GM12801 (cell line): ENCODE results near the gene KLC1.

Experiments
- TF ChIP-seq, protein P1 (sequence below): IDR thresholded peaks from one replicate; pipeline ENCODE4 v1.5.1; 2011; ENCODE audit warnings: control low read depth; ENCODE audit not compliant: insufficient read length; ENCODE audit errors: extremely low read depth

The KLC1 gene

DNA sequence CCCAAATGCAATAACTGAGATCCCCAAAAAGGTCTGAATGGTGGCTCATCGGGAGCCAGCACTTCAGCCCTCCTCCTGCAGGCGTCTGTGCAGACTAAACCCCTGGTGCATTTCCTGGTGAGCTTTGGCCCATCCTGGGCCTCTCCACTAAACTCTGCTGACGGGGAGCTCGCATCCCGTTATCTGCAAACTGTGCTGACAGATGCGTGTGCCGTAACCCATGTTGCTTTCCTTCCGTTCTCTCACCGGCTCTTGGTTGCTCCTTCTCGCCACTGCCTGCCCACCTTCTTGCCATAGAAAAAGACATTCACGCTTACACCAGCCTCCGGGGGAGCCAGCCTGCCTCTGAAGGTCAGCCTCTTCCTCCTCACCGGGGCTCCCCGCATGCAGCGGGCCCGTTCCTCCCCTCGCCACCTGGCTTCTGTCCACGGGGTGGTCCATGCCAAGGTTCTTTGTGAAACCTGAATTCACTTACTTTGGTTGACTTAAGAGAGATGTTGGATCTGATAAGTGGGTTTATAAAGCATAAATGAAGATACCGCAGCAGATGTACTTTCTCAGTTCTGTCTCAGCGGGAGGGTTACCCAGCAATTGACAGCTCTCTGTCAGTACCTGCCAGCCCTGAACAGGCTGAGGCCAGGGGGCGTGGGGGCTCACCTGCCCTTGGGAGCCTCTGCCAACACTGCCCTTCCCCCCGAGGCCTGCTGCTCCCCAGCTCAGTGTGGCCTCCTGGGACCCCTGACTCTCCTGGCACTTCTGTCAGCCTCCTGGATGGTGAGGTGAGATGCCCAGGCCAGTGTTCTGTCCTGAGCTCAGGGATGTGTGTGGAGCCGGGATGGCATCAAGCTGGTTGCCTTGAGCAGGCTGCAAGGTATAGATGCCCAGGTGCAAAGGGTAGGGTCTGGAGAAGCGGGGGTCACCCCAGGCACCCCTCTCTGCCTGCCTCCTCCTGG is 100.8 kb downstream of the KLC1 start:
- TF ChIP-seq, protein P1, sequence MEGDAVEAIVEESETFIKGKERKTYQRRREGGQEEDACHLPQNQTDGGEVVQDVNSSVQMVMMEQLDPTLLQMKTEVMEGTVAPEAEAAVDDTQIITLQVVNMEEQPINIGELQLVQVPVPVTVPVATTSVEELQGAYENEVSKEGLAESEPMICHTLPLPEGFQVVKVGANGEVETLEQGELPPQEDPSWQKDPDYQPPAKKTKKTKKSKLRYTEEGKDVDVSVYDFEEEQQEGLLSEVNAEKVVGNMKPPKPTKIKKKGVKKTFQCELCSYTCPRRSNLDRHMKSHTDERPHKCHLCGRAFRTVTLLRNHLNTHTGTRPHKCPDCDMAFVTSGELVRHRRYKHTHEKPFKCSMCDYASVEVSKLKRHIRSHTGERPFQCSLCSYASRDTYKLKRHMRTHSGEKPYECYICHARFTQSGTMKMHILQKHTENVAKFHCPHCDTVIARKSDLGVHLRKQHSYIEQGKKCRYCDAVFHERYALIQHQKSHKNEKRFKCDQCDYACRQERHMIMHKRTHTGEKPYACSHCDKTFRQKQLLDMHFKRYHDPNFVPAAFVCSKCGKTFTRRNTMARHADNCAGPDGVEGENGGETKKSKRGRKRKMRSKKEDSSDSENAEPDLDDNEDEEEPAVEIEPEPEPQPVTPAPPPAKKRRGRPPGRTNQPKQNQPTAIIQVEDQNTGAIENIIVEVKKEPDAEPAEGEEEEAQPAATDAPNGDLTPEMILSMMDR: no peak

DNA sequence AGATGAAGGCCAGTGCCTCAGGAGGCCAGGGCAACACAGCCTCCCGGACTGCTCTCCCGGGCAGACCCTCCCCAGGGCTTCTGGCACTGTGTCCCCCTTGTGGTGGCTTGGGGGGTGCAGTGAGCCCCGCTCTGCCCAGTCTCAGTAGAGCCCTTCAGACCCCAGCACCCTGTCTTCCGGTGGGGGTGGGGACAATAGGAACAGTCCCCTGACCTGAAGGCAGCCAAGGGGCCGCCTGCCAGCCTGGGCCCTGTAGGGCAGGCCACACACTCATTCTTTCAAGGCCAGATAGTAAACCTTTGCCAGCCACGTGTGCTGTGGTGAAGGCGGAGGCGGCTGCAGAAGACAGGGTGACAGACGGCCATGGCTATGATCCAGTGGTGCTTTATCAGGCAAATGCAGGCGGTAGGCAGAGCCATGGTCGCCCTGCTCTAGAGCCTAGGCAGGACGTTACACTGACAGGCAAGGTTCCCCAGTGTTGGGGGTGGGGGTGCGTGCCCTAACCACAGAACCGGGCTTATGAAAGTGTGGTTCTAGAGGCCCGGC is 101.6 kb downstream of the KLC1 start:
- TF ChIP-seq, protein P1: no peak

DNA sequence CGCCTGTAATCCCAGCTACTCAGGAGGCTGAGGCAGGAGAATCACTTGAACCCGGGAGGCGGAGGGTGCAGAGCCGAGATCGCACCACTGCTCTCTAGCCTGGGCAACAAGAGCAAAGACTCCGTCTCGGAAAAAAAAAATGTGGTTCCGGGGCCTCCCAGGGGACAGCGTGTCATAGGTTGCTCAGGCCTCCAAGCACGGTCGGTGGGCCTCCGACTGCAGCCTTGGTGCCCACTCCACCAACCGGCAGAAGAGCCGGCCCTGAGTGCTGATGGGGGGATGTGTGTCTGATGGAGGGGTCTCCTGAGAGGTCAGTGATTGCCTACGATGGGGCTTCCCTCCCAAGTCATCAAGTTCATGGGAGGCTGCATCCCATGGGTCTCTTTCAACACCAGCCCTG is 102.5 kb downstream of the KLC1 start:
- TF ChIP-seq, protein P1: no peak

DNA sequence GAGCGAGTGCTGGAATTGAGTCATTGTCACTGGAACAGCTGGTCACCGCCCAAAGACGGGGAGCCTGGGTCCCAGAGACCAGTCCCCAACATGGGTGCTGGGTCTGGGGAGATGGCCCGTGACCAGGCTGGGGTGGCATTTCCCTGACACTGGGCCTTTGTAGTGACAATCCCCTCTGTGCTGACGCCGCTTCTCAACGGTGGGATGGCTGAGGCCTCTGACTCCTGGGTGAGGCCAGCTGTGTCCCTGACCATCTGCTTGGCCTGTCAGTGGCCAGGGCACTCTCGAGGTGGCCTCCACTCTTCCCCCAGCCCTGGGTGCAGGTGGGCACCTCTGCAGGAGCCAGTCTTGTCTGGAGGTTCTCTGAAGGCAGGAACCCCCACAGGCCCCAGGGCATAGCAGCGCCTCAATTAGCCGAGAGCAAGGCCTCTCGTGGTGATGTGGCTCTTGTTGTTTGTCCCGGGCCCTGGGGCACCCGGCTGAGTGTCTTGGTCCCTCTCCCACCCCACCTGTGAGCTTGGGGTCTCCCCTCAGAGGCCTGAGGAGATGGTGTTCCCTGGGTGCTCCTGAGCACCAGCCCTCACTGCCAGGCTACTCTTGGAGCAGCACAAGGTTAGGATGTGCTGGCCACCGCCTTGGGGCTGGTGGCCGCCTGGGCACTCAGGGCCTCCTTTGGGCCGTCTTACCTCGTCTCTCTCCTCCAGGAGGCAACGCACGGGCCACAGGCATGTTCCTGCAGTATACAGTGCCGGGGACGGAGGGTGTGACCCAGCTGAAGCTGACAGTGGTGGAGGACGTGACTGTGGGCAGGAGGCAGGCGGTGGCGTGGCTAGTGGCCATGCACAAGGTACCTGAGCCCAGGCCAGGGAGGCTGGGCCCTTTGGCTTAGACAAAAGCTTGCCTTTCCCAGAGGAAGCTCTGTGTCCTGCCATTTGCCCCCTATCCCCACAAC is 103.2 kb downstream of the KLC1 start:
- TF ChIP-seq, protein P1: no peak

DNA sequence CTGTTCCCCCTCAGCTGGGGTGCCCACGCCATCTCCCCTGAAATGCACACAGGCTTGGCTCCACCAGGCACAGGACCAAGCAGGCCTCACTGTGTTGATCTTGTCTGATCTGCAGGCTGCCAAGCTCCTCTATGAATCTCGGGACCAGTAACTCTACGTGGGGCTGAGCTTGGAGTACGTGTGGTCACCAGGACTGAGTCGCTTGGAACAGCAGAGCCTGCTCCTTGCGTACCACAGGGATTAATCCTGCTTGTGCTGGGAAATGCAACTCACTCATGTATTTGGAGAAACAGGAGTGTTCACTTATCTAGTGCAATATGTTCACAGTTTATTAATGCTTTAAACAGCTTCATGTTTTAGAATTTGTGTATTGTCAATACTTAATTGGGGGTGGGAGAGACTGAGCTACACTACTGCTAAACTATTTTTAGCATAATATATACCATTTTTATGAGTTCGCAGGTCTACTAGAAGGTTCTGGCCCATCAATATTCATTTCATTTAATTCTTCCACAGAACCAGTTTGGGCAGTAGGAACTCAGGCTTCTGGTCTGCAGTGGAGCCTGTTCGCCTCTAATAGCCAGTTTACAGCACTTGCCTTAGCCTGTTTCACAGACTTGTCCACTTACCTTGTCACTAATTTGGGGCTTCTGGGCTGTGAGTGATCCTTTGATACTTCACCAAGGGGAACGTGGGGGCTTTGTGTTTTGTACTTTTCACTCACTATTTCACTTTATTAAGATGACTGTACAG is 104.0 kb downstream of the KLC1 start:
- TF ChIP-seq, protein P1: no peak

DNA sequence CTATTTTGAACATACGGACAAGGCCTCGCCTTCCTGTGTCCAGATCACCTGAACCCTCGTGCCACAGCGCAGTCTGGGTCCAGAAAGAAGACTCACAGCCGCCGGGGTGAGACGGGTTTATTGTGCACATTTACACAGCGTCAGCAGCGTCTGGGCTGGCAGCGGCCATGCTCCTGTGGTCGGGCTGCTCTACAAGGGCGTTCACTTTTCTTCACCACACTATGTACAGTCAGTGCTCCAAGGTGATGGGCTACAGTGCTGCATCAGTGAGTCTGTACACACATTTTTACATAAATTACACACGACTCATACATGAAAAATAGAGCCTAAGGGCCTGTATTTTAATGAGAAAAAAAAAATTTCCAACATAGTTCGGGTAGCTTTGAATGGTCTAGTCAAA is 104.6 kb downstream of the KLC1 start:
- TF ChIP-seq, protein P1: no peak
